Liver (tissue), 9 donors: ENCODE results near the gene VWA5B1. TPM values are rescaled to one million over a fixed set of nuclear protein-coding genes. Genes with fewer than 3 reads are reported as not detected.

Source experiments
- DNase-seq: peaks from one replicate; pipeline ENCODE4 v3.0.0-alpha.2; 2017; ENCODE audit warnings: low spot score
- H3K27ac ChIP-seq, 2 donors: one replicate each; pipeline ENCODE4 v1.7.0; 2013; ENCODE audit warnings: inconsistent platforms in 2 of 2, low read length in 2 of 2, control low read depth in 1 of 2, low read depth in 1 of 2, mild to moderate bottlenecking in 1 of 2
- H3K27me3 ChIP-seq, 4 donors: one replicate each; pipeline versions ENCODE4 v1.6.1 to v1.7.0; 2013; ENCODE audit warnings: low read length in 3 of 4, inconsistent platforms in 1 of 4, mild to moderate bottlenecking in 1 of 4, moderate library complexity in 1 of 4; ENCODE audit not compliant: control insufficient read depth in 4 of 4, insufficient read depth in 4 of 4
- H3K36me3 ChIP-seq, 4 donors: one replicate each; pipeline versions ENCODE4 v1.6.1 to v1.7.0; 2013; ENCODE audit warnings: low read length in 3 of 4, mild to moderate bottlenecking in 3 of 4, low read depth in 1 of 4, moderate library complexity in 1 of 4; ENCODE audit not compliant: control insufficient read depth in 4 of 4, insufficient read depth in 3 of 4
- H3K4me1 ChIP-seq, 4 donors: one replicate each; pipeline versions ENCODE4 v1.6.1 to v1.7.0; 2013; ENCODE audit warnings: low read length in 3 of 4, mild to moderate bottlenecking in 3 of 4, moderate library complexity in 1 of 4; ENCODE audit not compliant: control insufficient read depth in 4 of 4, insufficient read depth in 4 of 4
- H3K4me3 ChIP-seq, 3 donors: one replicate each; pipeline versions ENCODE4 v1.6.1 to v1.7.0; 2013; ENCODE audit warnings: low read length in 3 of 3, control low read depth in 1 of 3, low read depth in 1 of 3, mild to moderate bottlenecking in 1 of 3
- H3K9ac ChIP-seq, 2 donors: one replicate each; pipeline ENCODE4 v1.7.0; 2013; ENCODE audit warnings: low read length in 2 of 2, mild to moderate bottlenecking in 2 of 2, moderate library complexity in 2 of 2, control low read depth in 1 of 2, low read depth in 1 of 2
- H3K9me3 ChIP-seq, 4 donors: one replicate each; pipeline versions ENCODE4 v1.6.1 to v1.7.0; 2013; ENCODE audit warnings: low read length in 3 of 4; ENCODE audit not compliant: control insufficient read depth in 4 of 4
- EGR1 ChIP-seq, 2 donors: IDR thresholded peaks; 2 replicates each; pipeline ENCODE4 v1.6.1; 2016 to 2018; ENCODE audit warnings: antibody characterized with exemption in 2 of 2, low read depth in 2 of 2
- FOXA1 ChIP-seq: IDR thresholded peaks from 2 replicates; pipeline ENCODE4 v1.6.1; 2016; ENCODE audit warnings: antibody characterized with exemption
- HNF4A ChIP-seq, 2 donors: conservative IDR thresholded peaks; 2 replicates each; pipeline ENCODE4 v1.6.1; 2016; ENCODE audit warnings: antibody characterized with exemption in 2 of 2, mild to moderate bottlenecking in 2 of 2
- JUND ChIP-seq, 2 donors: IDR thresholded peaks; 2 replicates each; pipeline ENCODE4 v1.6.1; 2016; ENCODE audit warnings: antibody characterized with exemption in 2 of 2
- NR2F2 ChIP-seq: IDR thresholded peaks from 2 replicates; pipeline ENCODE4 v1.6.1; 2016; ENCODE audit warnings: antibody characterized with exemption
- RAD21 ChIP-seq, 2 donors: IDR thresholded peaks; 2 replicates each; pipeline ENCODE4 v1.6.1; 2016; ENCODE audit warnings: antibody characterized with exemption in 2 of 2, mild to moderate bottlenecking in 2 of 2
- RXRA ChIP-seq, 2 donors: IDR thresholded peaks; 2 replicates each; pipeline ENCODE4 v1.6.1; 2017 to 2018; ENCODE audit warnings: antibody characterized with exemption in 2 of 2, mild to moderate bottlenecking in 1 of 2
- TAF1 ChIP-seq: conservative IDR thresholded peaks from 2 replicates; pipeline ENCODE4 v1.6.1; 2016; ENCODE audit warnings: antibody characterized with exemption, mild to moderate bottlenecking
- WGBS: extraction: QIAGEN DNeasy Blood & Tissue Kit; methylation state at CpG from one replicate; pipeline ENCODE4 v1.1.7; 2013; 5-methylcytosine and 5-hydroxymethylcytosine counted together
- polyA plus RNA-seq, 2 donors: library from polyadenylated mRNA; stranded (reverse) in 1 of 2; unstranded in 1 of 2; fragments of 200-250 nt in 1 of 2; fragments of >200 nt in 1 of 2; fragmentation: Nextera tagmentation in 1 of 2; extraction: Ambion mirVana in 1 of 2; gene quantifications; one replicate each; pipeline versions ENCODE4 v1.2.1 to v1.2.3, GENCODE V29; 2013 to 2015
- total RNA-seq, 2 donors: library from RNA; depleted of rRNA; stranded (reverse); fragments of >200 nt; gene quantifications; one replicate each; pipeline ENCODE4 v1.2.3, GENCODE V29; 2014
- TF ChIP-seq, protein P1 (sequence below): IDR thresholded peaks from 2 replicates; pipeline ENCODE4 v1.6.1; 2016; ENCODE audit warnings: antibody characterized with exemption
- TF ChIP-seq, protein P2 (sequence below): IDR thresholded peaks from 2 replicates; pipeline ENCODE4 v1.6.1; 2016; ENCODE audit warnings: antibody characterized with exemption
- TF ChIP-seq, protein P3 (sequence below): IDR thresholded peaks from 2 replicates; pipeline ENCODE4 v1.6.1; 2016; ENCODE audit warnings: antibody characterized with exemption, mild to moderate bottlenecking
- TF ChIP-seq, protein P4 (sequence below): IDR thresholded peaks from 2 replicates; pipeline ENCODE4 v1.6.1; 2016; ENCODE audit warnings: antibody characterized with exemption
- TF ChIP-seq, protein P5 (sequence below): fragments of 150-350 bp; IDR thresholded peaks from 2 replicates; pipeline ENCODE4 v1.5.1; 2017; ENCODE audit warnings: improper control_type of control experiment, low read depth, low read length; ENCODE audit not compliant: missing input control
- donor health status: healthy.
- donor health status: healthy.
- donor health status: healthy.
- donor health status: healthy.
- donor health status: healthy.

The VWA5B1 gene
- total and polyA plus RNA-seq, 4 donors: not detected

DNA sequence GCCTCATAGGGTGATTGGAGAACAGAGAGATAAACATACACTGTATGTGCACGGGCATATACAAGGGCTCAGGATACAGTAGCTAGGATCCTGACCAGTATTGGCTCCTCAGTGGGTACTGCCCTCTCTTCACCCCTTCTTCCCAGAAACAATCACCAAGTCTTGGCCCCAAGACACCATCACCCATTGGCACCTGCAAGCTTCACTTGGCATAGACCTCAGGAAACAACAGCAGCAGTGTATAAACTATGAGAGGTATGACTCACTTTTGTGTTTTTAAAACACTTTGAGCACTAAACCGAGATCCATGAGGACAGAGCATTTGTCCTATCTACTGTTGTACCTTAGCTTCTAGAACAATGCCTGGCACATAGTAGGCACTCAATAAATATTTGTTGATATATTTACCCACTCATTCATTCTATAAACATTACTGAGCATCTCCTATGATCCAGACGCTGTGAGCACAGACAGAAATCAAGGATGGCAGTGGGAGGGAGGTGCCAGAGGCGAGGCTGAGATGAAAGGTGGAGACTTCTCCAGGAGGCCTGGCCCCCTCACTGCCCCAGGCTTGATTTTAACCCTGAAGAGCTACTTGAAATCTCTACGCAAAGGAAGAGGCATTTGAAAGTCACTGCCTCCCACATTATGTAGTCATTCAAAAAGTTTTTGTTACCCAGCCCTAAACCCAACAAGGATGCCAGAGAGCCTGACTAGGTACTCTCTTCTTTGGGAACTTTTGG is 100.1 kb downstream of the VWA5B1 start:
- no peaks in the 10 kb centered on the region for H3K36me3 ChIP-seq
- no peak overlapping the region for H3K4me3 ChIP-seq
- WGBS: 64% methylated on average over 5 of the region's 5 CpGs
- H3K27me3 ChIP-seq: peaks cover 0 to 6% (median 0%) of the 10 kb centered on the region in 4 donors
- no peaks in the 10 kb centered on the region for H3K4me1 ChIP-seq
- DNase-seq: no peak
- H3K9ac ChIP-seq: no peak overlapping the region
- H3K27ac ChIP-seq: no peak overlapping the region
- no peaks in the 10 kb centered on the region for H3K9me3 ChIP-seq
- TF ChIP-seq, protein P1, sequence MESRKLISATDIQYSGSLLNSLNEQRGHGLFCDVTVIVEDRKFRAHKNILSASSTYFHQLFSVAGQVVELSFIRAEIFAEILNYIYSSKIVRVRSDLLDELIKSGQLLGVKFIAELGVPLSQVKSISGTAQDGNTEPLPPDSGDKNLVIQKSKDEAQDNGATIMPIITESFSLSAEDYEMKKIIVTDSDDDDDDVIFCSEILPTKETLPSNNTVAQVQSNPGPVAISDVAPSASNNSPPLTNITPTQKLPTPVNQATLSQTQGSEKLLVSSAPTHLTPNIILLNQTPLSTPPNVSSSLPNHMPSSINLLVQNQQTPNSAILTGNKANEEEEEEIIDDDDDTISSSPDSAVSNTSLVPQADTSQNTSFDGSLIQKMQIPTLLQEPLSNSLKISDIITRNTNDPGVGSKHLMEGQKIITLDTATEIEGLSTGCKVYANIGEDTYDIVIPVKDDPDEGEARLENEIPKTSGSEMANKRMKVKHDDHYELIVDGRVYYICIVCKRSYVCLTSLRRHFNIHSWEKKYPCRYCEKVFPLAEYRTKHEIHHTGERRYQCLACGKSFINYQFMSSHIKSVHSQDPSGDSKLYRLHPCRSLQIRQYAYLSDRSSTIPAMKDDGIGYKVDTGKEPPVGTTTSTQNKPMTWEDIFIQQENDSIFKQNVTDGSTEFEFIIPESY: no peak
- no peak for TF ChIP-seq JUND (IDR thresholded peaks at IDR 0.05)
- TF ChIP-seq, protein P2, sequence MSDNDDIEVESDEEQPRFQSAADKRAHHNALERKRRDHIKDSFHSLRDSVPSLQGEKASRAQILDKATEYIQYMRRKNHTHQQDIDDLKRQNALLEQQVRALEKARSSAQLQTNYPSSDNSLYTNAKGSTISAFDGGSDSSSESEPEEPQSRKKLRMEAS: no peak

DNA sequence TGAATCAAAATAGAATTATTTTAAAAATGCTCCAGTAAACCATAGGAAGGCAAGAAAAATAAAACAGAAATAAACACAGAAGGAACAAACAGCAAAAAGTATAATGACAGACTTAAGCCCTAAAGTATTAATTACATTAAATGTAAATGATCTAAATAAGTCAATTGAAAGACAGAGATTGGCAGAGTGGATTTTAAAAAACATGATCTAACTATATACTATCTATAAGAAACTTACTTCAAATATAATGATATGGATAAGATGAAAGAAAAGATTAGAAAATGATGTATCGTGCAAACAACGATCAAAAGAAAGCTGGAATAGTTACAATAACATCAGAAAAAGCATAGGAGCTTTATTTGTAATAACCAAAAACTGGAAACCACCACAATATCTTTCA is 104.6 kb downstream of the VWA5B1 start:
- WGBS: 80% methylated on average over 2 of the region's 2 CpGs
- H3K36me3 ChIP-seq: no peaks in the 10 kb centered on the region
- no peak overlapping the region for H3K9ac ChIP-seq
- peaks cover 0 to 3% (median 0%) of the 10 kb centered on the region in 4 donors for H3K27me3 ChIP-seq
- H3K4me1 ChIP-seq: no peaks in the 10 kb centered on the region
- H3K9me3 ChIP-seq: no peaks in the 10 kb centered on the region
- no peak for TF ChIP-seq RAD21 (IDR thresholded peaks at IDR 0.05)
- TF ChIP-seq EGR1 (IDR thresholded peaks at IDR 0.05; ENCODE audit: low read depth in 2 of 2): no peak
- TF ChIP-seq, protein P3, sequence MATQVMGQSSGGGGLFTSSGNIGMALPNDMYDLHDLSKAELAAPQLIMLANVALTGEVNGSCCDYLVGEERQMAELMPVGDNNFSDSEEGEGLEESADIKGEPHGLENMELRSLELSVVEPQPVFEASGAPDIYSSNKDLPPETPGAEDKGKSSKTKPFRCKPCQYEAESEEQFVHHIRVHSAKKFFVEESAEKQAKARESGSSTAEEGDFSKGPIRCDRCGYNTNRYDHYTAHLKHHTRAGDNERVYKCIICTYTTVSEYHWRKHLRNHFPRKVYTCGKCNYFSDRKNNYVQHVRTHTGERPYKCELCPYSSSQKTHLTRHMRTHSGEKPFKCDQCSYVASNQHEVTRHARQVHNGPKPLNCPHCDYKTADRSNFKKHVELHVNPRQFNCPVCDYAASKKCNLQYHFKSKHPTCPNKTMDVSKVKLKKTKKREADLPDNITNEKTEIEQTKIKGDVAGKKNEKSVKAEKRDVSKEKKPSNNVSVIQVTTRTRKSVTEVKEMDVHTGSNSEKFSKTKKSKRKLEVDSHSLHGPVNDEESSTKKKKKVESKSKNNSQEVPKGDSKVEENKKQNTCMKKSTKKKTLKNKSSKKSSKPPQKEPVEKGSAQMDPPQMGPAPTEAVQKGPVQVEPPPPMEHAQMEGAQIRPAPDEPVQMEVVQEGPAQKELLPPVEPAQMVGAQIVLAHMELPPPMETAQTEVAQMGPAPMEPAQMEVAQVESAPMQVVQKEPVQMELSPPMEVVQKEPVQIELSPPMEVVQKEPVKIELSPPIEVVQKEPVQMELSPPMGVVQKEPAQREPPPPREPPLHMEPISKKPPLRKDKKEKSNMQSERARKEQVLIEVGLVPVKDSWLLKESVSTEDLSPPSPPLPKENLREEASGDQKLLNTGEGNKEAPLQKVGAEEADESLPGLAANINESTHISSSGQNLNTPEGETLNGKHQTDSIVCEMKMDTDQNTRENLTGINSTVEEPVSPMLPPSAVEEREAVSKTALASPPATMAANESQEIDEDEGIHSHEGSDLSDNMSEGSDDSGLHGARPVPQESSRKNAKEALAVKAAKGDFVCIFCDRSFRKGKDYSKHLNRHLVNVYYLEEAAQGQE: no peak
- TF ChIP-seq, protein P1: no peak
- no peak for TF ChIP-seq TAF1
- no peak for TF ChIP-seq FOXA1
- TF ChIP-seq, protein P4, sequence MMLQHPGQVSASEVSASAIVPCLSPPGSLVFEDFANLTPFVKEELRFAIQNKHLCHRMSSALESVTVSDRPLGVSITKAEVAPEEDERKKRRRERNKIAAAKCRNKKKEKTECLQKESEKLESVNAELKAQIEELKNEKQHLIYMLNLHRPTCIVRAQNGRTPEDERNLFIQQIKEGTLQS: no peak
- TF ChIP-seq HNF4A (conservative IDR thresholded peaks at IDR 0.05): no peak
- no peak for TF ChIP-seq NR2F2
- TF ChIP-seq, protein P5, sequence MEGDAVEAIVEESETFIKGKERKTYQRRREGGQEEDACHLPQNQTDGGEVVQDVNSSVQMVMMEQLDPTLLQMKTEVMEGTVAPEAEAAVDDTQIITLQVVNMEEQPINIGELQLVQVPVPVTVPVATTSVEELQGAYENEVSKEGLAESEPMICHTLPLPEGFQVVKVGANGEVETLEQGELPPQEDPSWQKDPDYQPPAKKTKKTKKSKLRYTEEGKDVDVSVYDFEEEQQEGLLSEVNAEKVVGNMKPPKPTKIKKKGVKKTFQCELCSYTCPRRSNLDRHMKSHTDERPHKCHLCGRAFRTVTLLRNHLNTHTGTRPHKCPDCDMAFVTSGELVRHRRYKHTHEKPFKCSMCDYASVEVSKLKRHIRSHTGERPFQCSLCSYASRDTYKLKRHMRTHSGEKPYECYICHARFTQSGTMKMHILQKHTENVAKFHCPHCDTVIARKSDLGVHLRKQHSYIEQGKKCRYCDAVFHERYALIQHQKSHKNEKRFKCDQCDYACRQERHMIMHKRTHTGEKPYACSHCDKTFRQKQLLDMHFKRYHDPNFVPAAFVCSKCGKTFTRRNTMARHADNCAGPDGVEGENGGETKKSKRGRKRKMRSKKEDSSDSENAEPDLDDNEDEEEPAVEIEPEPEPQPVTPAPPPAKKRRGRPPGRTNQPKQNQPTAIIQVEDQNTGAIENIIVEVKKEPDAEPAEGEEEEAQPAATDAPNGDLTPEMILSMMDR: no peak
- no peak for TF ChIP-seq RXRA (IDR thresholded peaks at IDR 0.05)
- no peak overlapping the region for H3K4me3 ChIP-seq
- no peak for DNase-seq
- no peak overlapping the region for H3K27ac ChIP-seq
